Osteocyte (in vitro differentiated cells): ENCODE measurements around the gene ROCK1. TPM values are rescaled to one million over a fixed set of nuclear protein-coding genes. Genes with fewer than 3 reads are reported as not detected.

Source experiments
- DNase-seq: peaks from one replicate; pipeline ENCODE4 v3.0.0; 2021; ENCODE audit warnings: mixed read lengths; ENCODE audit not compliant: unreplicated experiment; ENCODE audit errors: extremely low spot score
- H3K27ac Mint-ChIP-seq: one replicate; pipeline ENCODE4 v1.8.0; 2021; ENCODE audit warnings: mild to moderate bottlenecking, mixed read lengths; ENCODE audit not compliant: unreplicated experiment
- H3K27me3 Mint-ChIP-seq: one replicate; pipeline ENCODE4 v1.8.0; 2021; ENCODE audit warnings: mixed read lengths; ENCODE audit not compliant: unreplicated experiment
- H3K36me3 Mint-ChIP-seq: one replicate; pipeline ENCODE4 v1.8.0; 2021; ENCODE audit warnings: mixed read lengths; ENCODE audit not compliant: unreplicated experiment
- H3K4me1 Mint-ChIP-seq: one replicate; pipeline ENCODE4 v1.8.0; 2021; ENCODE audit warnings: mixed read lengths; ENCODE audit not compliant: unreplicated experiment
- H3K4me3 Mint-ChIP-seq: one replicate; pipeline ENCODE4 v1.8.0; 2021; ENCODE audit warnings: mild to moderate bottlenecking, moderate library complexity, mixed read lengths; ENCODE audit not compliant: unreplicated experiment
- H3K9me3 Mint-ChIP-seq: one replicate; pipeline ENCODE4 v1.8.0; 2021; ENCODE audit warnings: mixed read lengths; ENCODE audit not compliant: unreplicated experiment
- CTCF ChIP-seq: fragments of 200-600 bp; sonication (generic); IDR thresholded peaks from 2 replicates; pipeline ENCODE4 v1.5.0; 2021; ENCODE audit warnings: antibody characterized with exemption, mild to moderate bottlenecking, moderate library complexity
- total RNA-seq: library from RNA; stranded (reverse); gene quantifications from 2 replicates; pipeline ENCODE4 v1.2.1, GENCODE V29; 2021

The ROCK1 gene
- total RNA-seq, 1 donor from 2014 or later: 50.8 TPM

GRCh38 chr18:21085579-21086166, 25.9 kb downstream of the ROCK1 start:
- Mint-ChIP-seq H3K4me3 (no peak overlapping the region), H3K4me1 (peaks cover 42% of the 10 kb centered on the region), H3K27ac (peak overlapping the region; percentile 59), H3K9me3 (peaks cover 36% of the 10 kb centered on the region), H3K36me3 (peaks cover 5% of the 10 kb centered on the region), H3K27me3 (no peaks in the 10 kb centered on the region)
- TF ChIP-seq CTCF: no peak
- no peak for DNase-seq

GRCh38 chr18:21084511-21085078, 27.0 kb downstream of the ROCK1 start:
- H3K4me3 Mint-ChIP-seq: no peak overlapping the region

DNA sequence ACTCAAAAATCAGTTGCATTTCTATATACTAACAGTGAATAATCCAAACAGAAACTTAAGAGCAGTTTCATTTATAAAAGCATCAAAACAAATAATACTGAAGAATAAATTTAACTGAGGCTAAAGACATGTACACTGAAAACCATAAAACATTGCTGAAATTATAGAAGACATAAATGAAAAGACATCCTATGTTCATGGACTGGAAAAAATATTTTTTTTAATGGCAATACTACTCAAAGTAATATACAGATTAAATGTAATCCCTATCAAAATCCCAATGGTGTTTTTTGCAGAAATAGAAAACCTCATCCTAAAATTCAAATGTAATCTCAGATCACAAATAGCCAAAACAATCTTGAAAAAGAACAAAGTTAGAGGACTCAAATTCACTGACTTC, 28.6 kb downstream of the ROCK1 start:
- H3K9me3 Mint-ChIP-seq: peaks cover 48% of the 10 kb centered on the region
- no peak overlapping the region for H3K4me3 Mint-ChIP-seq

More at GRCh38 chr18:21084511-21085078, 27.0 kb downstream of the ROCK1 start:
- Mint-ChIP-seq H3K27ac (no peak overlapping the region), H3K27me3 (no peaks in the 10 kb centered on the region), H3K9me3 (peaks cover 46% of the 10 kb centered on the region), H3K4me1 (peaks cover 42% of the 10 kb centered on the region), H3K36me3 (peaks cover 5% of the 10 kb centered on the region)
- TF ChIP-seq CTCF: no peak
- no peak for DNase-seq

DNA sequence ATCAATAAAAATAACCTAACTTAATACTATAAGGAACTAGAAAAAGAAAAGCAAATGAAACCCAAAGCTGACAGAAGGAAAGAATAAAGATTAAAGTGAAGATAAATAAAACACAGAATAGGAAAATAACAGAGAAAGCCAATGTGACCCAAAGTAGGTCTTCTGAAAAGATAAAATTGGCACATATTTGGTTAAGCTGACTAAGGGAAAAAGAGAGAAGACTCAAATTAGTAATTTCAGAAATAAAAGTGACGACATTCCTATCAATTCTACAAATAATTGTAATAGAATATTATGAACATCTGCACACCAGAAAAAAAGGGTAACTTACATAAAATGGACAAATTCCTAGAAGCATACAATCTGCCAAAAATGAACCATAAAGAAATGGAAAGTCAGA, 30.2 kb downstream of the ROCK1 start:
- Mint-ChIP-seq H3K27me3 (no peaks in the 10 kb centered on the region), H3K4me3 (no peak overlapping the region), H3K36me3 (peaks cover 5% of the 10 kb centered on the region), H3K9me3 (peaks cover 44% of the 10 kb centered on the region), H3K4me1 (peaks cover 37% of the 10 kb centered on the region), H3K27ac (no peak overlapping the region)
- TF ChIP-seq CTCF: no peak
- DNase-seq: no peak

More for the DNA sequence above, 28.6 kb downstream of the ROCK1 start:
- no peak overlapping the region for H3K27ac Mint-ChIP-seq
- H3K36me3 Mint-ChIP-seq: peaks cover 5% of the 10 kb centered on the region
- TF ChIP-seq CTCF: no peak
- no peak for DNase-seq
- peaks cover 39% of the 10 kb centered on the region for H3K4me1 Mint-ChIP-seq
- H3K27me3 Mint-ChIP-seq: no peaks in the 10 kb centered on the region

DNA sequence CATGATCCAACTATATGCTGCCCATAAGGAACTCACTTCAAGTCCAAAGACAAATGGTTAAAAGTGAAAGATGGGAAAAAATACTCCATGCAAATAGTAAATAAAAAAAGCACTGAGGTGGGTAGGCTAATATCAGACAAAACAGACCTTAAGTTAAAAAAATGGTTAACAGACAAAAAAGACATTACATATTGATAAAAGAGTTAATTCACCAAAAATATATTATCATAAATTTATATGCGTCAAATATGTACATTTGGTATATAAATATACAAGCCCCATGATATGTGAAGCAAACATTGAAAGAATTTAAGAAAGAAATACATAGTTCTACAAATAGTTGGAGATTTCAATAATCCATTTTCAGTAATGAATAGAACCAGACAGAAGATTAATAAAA, 31.0 kb downstream of the ROCK1 start:
- TF ChIP-seq CTCF: no peak
- H3K27ac Mint-ChIP-seq: no peak overlapping the region
- H3K27me3 Mint-ChIP-seq: no peaks in the 10 kb centered on the region
- peaks cover 5% of the 10 kb centered on the region for H3K36me3 Mint-ChIP-seq
- H3K4me1 Mint-ChIP-seq: peaks cover 33% of the 10 kb centered on the region
- peaks cover 40% of the 10 kb centered on the region for H3K9me3 Mint-ChIP-seq
- no peak for DNase-seq
- no peak overlapping the region for H3K4me3 Mint-ChIP-seq
